SKM-1 (cell line): ENCODE results near the gene ADIRF.
"Not testable (repeated sequence)": the region's sequence is repeated elsewhere in the genome, so short reads cannot be mapped to it uniquely, and the experiment has no call there.

ENCODE experiments used
- DNase-seq: peaks from one replicate; lab custom pipeline; 2025; ENCODE audit not compliant: unreplicated experiment; lab: John Stamatoyannopoulos, UW

The ADIRF gene

DNA sequence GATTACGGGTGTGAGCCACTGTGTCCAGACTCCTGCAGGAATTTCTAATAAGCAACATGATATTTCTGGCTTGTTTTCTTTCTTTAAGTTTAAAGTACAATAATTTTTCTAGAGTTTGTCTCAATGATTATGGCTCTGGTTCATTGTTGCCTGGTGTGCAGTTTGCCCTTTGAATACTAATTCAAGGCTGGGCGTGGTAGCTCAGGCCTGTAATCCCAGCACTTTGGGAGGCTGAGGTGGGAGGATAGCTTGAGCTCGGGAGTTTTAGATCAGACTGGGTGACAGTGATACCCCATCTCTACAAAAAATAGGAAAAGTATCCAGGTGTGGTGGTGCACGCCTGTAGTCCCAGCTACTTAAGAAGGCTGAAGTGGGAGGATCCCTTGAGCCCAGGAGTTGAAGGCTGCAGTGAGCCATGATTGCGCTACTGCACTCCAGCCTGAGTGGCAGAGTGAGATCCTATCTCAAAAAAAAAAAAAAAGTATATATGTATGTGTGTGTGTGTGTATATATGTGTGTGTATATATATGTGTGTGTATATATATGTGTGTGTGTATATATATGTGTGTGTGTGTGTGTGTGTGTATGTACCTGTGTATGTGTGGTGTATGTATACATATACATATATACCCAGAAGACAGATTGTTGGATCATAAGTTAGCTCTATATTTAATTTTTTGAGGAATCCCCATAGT lies 8.2 kb downstream of the ADIRF start:
- DNase-seq: no peak

DNA sequence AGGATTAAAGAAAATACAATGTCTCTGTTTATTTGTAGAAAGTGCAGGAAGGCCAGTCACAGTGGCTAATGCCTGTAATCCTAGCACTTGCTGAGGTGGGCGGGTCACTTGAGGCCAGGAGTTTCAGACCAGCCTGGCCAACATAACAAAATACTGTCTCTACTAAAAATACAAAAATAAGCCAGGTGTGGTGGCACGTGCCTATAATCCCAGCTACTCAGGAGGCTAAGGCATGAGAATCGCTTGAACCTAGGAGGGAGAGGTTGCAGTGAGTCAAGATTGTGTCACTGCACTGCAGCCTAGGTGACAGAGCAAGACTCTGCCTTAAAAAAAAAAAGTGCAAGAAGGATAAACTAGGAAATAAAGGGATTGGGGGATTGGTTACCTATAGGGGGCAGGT lies 10.2 kb downstream of the ADIRF start:
- not testable (repeated sequence) for DNase-seq

DNA sequence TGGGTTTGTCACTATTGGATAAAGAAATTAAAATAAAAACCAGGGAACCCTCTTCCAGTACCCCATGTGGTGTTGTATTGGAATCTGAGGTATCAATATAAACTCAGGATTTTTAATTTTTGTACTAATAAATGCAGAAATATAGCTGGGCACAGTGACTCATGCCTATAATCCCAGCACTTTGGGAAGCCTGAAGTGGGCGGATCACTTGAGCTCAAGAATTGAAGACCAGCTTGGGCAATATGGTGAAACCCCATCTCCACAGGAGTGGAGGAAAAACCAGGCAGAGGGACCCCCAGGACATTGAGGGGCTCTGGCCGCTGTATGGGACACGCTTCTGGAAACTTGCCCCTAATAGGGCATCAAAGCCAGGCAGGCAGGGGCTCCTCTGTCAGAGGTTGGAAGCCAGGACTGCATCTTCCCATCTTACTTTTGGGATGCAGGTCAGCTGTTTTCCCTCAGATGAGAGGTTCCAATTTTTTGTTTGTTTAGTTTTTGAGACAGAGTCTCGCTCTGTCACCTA lies 11.1 kb downstream of the ADIRF start:
- DNase-seq: no peak

DNA sequence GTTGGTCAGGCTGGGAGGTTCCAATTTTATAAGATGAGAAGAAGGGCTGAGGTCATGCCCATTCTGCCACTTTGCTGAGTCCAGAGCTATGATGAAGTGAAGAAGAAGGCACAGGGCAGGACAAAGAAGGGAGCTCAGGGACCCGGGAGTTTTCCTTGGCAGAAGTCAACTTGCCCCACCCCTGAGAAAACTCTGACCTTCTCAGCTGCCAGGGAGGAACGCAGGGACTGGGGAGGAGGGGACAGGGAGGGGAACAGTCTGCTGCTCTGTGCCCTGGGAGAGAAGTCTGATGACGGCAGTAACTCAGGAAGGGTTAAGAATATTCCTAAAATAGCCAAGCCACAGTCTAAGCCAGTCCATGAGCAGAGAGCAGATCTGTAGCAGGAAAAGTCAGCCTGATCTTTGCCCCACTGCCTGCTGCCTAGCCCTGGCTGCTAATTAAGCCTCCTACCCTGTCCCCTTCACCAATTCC lies 11.7 kb downstream of the ADIRF start:
- DNase-seq: no peak

DNA sequence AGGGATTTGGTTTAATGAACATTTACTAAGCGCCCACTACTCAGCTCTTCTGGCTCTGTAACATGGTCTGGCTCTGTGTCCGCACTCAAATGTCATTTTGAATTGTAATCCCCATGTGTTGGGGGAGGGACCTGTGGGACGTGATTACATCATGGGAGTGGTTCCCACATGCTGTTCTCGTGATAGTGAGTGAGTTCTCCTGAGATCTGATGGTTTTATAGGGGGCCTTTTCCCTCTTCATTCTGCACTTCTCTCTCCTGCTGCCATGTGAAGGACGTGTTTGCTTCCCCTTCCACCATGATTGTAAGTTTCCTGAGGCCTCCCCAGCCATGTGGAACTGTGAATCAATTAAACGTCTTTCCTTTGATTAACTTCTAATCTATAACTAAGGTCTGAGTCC lies 12.7 kb downstream of the ADIRF start:
- DNase-seq: not testable (repeated sequence)

DNA sequence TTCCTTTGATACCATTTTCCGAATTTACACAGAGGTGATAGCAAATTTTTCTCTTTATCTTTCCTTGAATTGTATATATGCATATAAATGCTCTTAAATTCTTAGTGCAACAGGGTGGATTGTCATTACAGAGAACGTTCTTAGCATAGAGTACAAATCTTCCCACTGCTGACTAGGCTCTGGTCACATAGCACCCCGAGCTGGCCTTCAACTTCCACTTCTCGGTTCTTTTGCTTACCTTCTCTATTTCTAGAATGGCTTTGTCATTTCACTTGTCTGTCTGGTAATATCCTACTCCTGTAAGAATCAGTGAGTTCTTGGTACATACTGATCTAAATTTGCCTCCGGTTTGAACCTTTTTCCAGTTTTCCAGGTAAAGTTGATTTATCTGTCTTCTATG lies 13.4 kb downstream of the ADIRF start:
- no peak for DNase-seq

DNA sequence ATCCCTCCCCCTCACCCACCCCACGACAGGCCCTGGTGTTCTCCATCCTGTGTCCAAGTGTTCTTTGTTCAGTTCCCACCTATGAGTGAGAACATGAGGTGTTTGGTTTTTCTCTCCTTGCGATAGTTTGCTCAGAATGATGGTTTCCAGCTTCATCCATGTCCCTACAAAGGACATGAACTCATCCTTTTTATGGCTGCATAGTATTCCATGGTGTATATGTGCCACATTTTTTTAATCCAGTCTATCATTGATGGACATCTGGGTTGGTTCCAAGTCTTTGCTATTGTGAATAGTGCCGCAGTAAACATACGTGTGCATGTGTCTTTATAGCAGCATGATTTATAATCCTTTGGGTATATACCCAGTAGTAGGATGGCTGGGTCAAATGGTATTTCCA lies 16.2 kb downstream of the ADIRF start:
- not testable (repeated sequence) for DNase-seq

DNA sequence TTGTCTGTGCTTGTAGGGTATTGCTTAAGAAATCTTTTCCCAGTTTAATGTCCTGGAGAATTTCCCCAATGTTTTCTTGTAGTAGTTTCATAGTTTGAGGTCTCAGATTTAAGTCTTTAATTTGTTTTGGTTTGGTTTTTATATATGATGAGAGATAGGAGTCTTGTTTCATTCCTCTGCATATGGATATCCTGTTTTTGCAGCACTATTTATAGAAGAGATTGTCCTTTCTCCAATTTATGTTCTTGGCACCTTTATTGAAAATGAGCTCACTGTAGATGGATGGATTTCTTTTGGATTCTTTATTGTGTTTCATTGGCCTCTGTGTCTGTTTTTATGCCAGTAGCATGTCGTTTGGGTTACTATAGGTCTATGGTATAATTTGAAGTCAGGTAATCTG lies 20.2 kb downstream of the ADIRF start:
- DNase-seq: no peak

DNA sequence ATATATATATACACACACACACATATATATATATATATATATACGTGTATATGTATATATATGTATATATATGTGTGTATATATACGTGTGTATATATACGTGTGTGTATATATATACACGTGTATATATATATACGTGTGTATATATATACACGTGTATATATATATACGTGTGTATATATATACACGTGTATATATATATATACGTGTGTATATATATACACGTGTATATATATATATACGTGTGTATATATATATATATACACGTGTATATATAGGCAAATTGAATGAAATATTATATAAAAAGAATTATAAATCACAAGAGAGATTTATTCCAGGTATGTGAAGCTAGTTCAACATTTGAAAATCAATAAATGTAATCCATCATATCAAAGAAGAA lies 23.1 kb downstream of the ADIRF start:
- DNase-seq: not testable (repeated sequence)

DNA sequence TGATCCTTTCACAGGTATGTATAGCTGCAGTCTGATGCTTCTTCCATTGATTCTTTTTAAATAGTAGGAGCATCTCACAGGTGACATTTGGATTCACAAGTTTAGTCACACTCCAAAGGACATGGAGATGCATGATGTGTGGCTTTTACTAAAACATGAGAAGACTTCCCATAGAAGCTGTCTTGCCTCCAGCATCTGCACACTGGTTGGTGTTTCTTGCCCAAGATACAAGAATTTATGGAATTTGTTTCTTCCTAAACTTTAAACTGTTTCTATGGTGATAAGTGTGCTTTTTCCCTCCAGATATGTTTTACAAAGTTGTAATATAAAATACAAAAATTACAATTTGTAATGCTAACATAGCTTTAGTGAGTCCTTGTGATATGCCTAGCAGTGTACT lies 24.2 kb downstream of the ADIRF start:
- DNase-seq: no peak

DNA sequence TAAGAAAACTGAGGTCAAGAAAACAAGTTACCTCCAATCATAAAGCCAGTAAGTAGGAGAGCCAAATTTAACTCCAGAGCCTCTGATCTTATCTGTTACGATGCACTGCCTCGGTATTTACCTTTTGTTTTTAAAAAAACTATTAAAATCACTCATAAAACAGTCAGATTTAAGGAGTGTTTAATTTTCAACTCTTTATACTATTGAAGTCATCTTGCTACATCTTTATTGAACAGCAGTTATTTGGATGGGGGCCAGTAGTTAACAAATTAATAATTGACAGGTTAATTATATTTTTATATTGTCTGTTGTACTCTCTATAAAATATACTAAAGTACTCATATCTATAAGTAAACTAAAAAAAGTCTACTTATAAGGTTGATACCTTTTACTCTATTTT lies 24.6 kb downstream of the ADIRF start:
- DNase-seq: no peak

DNA sequence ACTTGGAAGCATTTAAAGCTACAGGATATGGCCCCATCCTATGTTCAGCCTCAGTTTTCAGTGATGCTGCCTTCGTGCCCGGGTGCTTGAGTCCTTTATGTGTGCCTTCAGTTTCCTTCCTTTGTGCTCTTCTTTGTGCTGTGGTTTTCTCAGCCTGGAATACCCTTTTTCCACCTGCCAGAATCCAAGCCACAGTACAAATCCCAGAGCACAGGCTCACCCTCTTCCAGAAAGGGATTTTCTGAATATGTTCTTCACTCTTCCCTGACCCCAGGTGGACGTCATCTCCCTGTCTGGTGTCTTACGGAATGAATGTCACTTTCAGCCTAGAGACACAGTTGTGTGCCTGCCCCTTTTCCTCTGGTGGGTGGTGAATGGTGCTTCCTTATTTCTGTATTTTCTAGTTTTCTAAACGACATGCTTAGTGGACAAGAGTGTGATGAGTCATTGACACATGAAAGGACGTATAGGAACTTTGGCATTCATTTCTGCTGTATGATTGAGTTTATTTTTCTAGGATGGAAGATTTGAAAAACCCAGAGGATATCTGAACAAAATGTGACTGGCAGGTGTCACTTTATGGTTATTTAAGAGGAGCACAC lies 31.6 kb downstream of the ADIRF start:
- not testable (repeated sequence) for DNase-seq

DNA sequence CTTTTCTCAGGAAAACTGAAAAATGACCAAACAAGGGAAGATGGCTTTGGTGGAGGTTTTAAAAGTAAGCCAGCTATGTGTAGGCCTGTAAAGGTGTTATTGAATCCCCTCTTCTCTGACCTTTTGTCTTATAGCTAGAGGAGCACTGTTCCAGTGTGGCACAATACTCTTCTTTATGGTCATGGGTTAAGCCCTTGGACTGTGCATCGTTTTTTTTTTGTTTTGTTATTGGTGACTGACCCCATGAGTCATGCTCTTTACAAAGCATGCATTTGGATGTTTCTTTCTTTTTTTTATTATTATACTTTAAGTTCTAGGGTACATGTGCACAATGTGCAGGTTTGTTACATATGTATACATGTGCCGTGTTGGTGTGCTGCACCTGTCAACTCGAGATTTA lies 32.2 kb downstream of the ADIRF start:
- DNase-seq: no peak

DNA sequence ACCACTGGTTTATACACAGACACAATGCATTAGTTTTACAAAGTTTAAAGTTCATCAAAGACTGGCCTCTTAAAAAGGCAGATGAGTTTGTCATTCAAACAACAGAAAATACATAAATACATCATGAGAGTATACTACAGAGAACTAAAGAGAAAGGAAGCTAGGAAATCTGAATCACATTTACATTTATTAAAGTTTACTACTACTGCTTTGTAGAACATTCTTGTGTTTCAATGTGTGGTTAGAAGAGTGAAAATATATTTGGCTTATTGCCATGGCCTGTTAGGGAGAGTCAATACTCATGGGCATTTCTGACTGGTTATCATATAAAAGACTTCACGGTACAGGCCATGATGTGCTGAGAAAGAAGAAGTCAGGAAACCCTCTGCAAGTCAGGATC lies 38.8 kb downstream of the ADIRF start:
- not testable (repeated sequence) for DNase-seq

DNA sequence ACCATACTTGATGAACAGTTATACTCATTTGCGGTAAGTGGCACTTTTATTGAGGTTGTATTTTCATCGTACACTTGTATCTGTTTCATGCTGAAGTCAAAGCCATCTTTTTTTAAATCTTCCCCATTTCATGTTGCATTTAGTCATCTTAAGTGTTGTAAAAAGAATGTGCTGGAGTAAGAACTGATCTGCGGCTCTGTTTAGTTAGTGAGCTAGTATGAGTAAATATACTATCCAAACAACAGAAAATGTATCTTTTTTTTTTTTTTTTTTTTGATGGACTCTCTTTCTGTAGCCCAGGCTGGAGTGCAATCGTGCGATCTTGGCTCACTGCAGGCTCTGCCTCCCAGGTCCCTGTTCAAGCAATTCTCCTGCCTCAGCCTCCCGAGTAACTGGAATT lies 39.4 kb downstream of the ADIRF start:
- DNase-seq: not testable (repeated sequence)

DNA sequence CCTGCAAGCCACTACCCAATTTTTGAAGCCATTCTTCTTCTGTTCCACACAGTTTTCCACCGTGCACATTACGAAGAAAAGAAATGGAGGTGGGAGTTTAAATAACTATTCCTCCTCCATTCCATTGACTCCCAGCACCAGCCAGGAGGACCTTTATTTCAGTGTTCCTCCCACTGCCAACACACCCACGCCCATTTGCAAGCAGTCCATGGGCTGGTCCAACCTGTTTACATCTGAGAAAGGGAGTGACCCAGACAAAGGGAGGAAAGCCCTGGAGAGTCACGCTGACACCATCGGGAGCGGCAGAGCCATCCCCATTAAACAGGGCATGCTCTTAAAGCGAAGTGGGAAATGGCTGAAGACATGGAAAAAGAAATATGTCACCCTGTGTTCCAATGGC lies 40.0 kb downstream of the ADIRF start:
- not testable (repeated sequence) for DNase-seq

DNA sequence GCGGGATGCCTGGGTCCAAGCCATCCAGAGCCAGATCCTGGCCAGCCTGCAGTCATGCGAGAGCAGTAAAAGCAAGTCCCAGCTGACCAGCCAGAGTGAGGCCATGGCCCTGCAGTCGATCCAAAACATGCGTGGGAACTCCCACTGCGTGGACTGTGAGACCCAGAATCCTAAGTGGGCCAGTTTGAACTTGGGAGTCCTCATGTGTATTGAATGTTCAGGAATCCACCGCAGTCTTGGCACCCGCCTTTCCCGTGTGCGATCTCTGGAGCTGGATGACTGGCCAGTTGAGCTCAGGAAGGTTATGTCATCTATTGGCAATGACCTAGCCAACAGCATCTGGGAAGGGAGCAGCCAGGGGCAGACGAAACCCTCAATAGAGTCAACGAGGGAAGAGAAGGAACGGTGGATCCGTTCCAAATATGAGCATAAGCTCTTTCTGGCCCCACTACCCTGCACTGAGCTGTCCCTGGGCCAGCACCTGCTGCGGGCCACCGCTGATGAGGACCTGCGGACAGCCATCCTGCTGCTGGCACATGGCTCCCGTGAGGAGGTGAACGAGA lies 40.9 kb downstream of the ADIRF start:
- not testable (repeated sequence) for DNase-seq

DNA sequence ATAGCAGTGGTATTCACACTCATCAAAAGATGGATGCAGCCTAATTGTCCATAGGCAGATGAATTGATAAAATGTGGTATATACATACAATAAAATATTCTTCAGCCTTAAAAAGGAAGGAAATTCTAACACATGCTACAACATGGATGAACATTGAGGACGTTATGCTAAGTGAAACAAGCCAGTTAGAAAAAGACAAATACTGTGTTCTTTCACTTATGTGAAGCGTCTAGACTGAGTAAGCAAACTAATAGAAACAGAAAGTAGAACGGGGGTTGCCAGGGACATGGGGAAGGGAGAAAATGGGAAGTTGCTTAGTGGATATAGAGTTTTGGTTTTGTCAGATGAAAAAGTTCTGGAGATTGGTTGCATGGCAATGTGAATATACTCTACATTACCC lies 45.2 kb downstream of the ADIRF start:
- not testable (repeated sequence) for DNase-seq

DNA sequence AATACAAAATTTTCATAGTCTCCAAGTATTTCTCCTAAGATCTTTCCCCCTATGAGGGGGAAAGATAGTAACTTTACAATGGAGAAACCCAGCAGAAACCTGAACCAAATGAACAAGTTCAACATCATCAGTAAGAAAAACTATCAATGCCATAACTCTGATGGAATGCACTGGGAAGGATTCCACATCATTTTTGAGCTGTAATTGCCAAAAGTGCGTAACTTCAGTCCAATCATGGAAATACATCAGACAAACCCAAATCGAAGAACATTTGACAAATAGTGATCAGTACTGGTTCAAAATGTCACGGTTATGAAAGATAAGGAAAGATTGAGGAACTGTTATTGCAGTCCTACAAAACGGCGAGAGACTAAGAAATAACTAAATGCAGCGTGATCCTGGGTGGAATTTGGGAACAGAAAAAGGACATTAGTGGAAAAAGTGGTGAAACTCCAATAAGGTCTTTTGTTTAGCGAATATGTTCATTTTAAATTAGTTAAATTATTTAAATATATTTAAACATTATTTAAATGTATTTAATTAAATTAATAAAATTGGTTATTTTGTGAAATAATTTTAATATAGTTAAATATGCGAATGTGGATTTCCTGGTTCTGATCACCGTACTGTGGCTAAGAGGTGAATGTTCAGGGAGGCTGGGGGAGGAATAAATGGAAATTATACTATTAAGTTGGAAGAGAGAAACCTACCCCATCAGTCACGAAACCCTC lies 46.9 kb downstream of the ADIRF start:
- not testable (repeated sequence) for DNase-seq

DNA sequence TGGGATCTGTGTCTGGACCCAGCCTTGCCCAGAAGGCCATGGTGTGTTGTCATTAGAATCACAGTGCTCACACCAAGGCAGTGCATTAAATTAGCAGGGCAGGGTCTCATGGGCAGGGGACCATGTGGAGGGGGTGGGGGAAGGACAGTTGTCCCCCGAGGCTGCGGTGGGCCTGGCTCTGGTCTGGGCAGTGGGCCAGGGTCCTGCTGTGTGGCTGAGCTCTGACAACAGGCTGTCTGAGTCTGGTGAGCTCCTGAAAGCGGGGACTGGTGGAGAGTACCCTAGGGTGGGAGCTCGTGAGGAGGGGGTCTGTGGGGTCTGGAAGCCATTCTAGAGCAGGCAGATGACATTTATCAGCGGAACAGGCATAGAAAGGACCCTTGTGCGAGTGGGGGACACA lies 49.8 kb downstream of the ADIRF start:
- DNase-seq: not testable (repeated sequence)

DNA sequence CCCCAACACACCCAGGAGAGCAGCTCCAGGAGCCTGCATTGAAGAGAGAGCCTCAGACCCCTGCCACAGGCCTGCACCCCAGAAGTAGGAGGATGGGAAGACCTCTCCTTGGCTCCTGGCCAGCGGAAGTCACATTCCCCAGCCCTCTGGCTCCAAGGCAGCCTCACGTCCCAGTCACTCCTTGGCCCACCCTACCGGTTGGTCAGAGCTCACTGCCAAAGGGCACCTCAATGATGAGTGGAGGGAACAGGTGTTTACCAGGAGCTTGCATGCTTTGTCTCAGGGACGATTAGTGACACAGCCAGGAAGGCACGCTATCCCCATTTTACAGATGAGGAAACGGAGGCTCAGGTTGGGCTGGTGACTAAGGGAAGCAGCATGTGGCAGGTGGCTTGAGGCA lies 50.8 kb downstream of the ADIRF start:
- not testable (repeated sequence) for DNase-seq

DNA sequence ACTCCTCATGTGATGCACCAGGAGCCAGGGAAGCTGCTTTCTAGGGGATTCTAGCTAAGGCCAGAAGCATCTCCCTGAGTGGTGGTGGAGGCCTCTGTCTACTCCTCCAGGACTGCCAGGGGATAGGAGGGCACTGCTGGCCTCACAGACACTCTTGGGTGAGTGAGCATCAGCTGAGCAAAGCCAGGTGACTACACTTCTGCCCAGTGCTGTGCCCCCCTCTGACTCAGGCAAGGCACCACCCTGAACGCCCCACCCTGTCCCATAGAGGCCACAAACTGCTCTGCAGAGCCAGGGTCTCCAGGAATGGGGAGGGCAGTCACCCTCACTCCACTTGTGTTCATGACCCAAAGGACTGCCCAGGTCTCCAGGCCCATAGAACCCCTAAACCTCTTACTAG lies 51.2 kb downstream of the ADIRF start:
- DNase-seq: not testable (repeated sequence)
